DMS53 (cell line): ENCODE data around the gene TET3.

Experiments used
- DNase-seq: peaks from one replicate; lab custom pipeline; 2025; lab: John Stamatoyannopoulos, UW

TET3 gene

GRCh38 chr2:74005786-74006185 lies 21.1 kb downstream of the TET3 start:
- DNase-seq = no peak

DNA sequence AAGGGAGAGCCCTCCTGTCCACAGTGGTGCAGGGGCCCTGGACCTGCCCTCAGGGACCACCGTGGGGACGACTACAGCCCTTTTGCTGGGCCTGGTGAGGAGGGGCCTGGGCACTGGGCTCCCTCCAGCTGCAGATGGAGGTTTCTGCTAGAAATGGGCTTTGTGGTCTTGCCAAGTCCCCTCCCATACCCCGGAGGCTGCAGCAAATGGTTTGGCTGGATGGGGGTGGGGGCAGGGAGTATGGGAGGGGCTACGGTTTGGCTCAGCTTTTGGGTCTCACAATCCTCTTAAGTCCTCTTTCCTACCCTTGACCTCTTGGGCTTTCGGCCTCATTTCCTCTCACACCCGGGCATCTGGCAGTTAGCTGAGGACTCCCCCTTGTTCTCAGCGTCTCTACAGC lies 21.7 kb downstream of the TET3 start:
- no peak for DNase-seq

GRCh38 chr2:74007121-74007520 lies 22.4 kb downstream of the TET3 start:
- no peak for DNase-seq

- no peak for DNase-seq
Observed at GRCh38 chr2:74007711-74008110, 23.0 kb downstream of the TET3 start.

DNA sequence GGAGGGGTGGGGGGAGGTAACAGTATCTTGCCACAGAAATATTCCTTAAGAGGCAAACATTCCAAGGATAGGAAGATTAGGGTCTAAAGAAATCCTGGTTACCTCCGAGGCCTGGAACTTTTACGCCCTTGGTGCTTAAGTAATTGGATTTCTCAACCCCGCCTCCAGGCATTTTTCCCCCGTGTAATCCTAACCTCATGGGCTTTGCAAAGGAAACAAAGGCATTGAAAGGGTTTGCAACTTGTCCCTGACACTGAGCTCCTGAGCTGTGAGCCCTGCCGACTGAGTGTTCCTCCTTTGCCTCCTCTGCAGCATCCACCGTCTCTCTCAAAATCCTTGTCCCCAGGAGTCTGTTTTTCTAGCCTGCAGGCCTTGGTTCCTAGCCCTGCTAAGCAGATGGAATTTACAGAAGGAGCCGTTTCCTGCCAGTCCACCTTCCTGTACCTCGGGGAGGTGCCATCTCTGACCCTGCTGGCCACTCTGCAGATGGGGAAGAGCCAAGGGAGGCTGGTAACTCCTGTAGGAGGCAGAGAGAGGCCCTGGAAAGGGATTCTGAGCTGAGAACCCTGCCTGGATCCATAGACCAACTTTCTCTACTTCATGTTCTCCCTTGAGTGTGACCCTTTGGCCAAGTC lies 24.2 kb downstream of the TET3 start:
- no peak for DNase-seq

- DNase-seq = peak; percentile 30
Observed at GRCh38 chr2:74009577-74009976, 24.9 kb downstream of the TET3 start.

- DNase-seq = peak; percentile 80
Observed at GRCh38 chr2:74010087-74010541, 25.4 kb downstream of the TET3 start.

DNA sequence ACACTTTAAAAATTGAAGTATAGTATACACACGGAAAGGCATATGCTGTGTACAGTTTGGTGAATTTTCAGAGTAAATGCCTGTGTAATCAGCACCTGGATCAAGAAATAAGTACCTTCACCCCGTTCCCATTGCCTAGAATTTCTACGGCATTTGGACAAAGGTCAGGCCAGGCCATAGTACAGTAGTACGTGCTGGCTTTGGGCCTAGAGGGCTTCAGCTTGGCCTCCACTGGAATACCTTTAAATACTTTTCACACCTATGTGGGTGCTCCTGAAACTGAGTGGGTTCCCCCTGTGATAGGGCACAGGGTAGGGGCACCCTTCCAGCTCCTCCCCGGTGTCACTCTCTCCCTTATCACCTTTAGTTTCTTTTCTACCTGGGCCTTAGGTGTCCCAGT lies 26.5 kb downstream of the TET3 start:
- no peak for DNase-seq

DNA sequence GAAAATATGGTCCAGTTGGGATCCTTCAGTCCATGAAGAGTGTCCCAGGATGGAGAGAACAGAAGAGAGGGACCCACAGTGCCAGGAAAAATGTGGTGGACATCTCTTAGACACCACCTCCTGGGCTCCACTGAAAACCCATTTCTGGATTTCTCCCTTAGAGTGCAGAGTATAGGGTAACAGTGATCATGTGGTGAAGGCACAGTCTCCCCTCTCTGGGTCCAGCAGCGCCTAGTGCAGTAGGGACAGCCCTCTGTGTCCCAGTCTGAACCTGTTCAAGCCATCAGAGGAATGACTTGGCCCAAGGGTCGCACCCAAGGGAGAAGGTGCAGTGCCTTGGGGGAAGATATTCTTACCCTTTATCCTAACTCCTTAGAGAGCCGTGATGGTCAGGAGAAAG lies 30.1 kb downstream of the TET3 start:
- no peak for DNase-seq

- no peak for DNase-seq
Observed at GRCh38 chr2:74017223-74017622, 32.5 kb downstream of the TET3 start.

- DNase-seq = no peak
Observed at GRCh38 chr2:74019516-74019915, 34.8 kb downstream of the TET3 start.

- no peak for DNase-seq
Observed at GRCh38 chr2:74020702-74021406, 36.1 kb downstream of the TET3 start.

DNA sequence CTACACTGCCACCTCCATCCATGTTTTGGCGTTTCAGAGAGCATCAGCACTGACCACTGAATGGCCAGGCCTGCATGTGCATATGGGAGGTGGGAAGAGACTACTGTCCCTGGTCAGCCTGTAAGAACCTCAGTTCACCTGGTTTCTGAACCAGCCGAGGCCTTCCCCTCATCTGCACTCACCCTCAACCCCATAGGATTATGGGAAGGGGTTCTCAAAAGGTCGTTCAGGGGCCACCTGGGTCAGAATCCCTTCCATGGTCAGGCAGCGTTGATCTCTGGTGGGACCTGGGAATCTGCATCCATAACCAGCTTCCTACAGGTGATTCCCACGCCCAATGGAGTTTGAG lies 36.7 kb downstream of the TET3 start:
- DNase-seq = no peak

GRCh38 chr2:74024216-74024615 lies 39.5 kb downstream of the TET3 start:
- DNase-seq = no peak

DNA sequence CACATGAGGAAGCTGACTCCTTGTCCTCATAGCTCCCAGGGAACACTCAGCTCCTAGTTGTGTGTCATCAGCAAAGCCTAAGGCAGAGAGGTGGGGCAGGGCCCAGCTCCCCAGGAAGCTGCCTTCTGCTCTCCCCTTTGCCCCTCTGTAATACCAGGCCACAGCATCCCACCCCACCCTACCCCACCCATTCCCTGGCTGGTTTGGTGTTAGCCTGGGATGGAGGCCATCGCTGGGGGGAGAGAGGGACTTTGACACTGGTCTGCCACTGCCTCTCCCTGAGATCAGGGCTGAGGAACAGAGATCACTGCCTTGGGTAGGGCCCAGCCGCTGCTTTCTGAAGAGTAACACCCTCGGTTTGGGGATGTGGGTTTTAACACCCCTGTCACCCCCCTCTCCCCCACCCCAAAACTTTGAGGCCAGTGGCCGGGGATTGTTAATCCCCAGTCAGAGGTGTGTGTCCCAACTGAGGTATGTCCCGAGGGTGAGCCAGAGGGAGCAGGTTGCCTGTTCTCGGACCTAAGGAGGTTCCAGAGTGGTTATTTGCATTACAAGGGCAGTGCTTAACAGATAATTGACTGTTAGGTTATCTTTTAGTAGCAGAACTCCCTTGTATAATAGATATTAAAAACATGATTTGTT lies 41.4 kb downstream of the TET3 start:
- DNase-seq = no peak

GRCh38 chr2:74026687-74027241 lies 42.1 kb downstream of the TET3 start:
- DNase-seq = no peak

- DNase-seq = no peak
Observed at GRCh38 chr2:74027496-74027895, 42.8 kb downstream of the TET3 start.

- no peak for DNase-seq
Observed at GRCh38 chr2:74028290-74028689, 43.6 kb downstream of the TET3 start.

DNA sequence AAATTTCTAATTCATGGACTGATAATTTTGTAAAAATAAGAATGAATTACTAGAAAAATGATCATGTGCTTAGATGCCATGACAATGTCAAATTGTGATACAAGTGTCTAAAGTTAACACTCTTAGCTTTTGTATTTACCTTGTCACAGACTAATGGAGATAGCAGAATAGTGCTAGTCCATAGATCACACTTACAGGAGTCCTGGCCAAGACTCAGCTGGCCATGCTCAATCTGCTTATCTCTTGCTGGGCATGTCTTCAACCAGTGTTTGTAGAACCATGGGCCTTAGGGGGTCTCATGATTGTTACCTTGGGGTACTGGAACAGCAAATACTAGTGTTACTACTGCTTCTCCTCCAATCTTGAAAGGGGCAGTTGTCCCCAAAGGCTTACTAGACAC lies 44.0 kb downstream of the TET3 start:
- no peak for DNase-seq

DNA sequence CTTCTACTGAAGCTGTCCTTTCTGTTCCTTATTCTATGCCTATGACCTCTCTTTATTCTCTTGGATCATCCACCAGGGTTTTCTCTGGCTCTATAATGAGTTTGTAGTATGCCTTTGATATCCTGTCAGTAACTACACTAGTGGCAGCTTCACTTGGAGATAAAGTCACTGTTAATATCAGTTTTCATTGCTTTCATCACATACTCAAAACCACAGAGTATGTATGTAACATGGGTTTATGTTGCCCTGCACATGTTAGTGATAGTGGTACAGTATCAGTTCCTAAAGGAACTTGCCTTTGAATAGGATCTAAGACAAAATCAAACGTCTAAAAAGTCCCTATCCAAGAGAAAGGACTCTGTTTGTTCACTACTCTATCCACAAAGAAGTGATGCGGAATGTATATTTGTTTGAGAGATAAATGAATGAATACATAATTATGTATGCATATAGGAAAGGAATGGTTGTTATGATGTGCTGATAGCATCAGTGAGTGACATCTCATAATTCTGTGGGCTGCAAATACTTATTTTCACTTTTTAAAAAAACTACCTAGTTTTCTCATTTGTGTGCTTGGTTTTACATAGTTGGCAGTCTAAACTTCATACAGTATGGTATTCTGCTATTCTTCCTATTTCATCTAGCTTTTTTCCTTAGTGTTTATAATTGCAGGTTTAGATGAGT lies 45.1 kb downstream of the TET3 start:
- no peak for DNase-seq

DNA sequence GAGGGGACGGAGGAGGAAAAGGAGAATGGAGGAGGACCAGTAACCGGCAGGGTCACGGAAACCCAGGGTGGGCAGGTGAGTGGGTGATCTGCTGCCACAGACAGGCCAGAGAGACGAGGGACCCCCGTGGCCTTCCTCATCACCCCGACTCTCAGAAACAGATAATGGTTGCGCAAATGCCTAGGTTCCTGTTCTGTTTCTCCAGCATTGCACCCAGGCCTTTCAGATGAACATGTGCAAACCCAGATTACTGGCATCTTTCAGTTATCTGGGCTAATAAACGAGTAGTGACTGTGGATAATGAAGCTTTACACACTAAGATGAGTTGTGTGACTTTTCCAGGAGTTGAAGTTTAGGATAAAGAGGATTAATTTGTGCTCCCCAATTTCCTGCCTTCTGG lies 46.5 kb downstream of the TET3 start:
- no peak for DNase-seq

DNA sequence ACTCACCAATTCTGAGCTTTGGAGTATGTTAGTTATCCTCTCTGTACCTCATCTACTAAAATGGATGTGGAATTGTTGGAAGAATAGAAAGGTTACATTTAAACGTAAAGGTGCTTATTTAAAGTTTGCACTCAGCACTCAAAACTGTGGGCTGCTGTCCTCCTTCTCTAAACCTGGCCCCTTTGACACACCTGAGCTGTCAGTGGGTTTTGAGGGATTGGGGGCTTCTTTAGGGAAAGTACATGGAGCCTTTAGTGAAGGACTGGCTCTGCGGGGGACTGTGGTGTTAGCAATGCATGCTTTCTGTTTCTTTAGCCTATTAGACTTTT lies 47.2 kb downstream of the TET3 start:
- no peak for DNase-seq

DNA sequence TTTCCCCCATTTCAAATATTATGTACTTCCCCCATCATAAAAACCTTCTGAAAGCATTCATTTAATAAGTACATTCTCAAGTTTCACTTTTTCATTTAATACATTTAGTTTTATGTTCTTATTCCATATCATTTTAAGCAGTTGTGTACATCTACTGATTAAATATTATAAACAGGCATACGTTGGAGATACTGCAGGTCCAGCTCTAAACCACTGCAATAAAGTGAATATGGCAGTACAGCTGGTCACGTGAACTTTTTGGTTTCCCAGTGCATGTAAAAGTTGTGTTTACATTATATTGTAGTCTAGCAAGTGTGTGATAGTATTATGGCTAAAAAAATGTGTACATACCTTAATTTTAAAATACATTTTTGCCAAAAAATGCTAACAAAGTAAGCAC lies 48.7 kb downstream of the TET3 start:
- no peak for DNase-seq
